ENCODE data around the gene MTHFD2.

GRCh38 chr2:74197049-74197448, 1.4 kb upstream of the MTHFD2 start:
- TF ChIP-seq SIN3A (IDR thresholded peaks at IDR 0.05; ENCODE audit: borderline replicate concordance, insufficient read depth, low read length) (no peak), POLR2AphosphoS5 (IDR thresholded peaks at IDR 0.05; ENCODE audit: low read depth, low read length) (no peak)
